Caki2 (cell line): Measurements from ENCODE around the gene MAGEA11. TPM values are rescaled to one million over a fixed set of nuclear protein-coding genes. Genes with fewer than 3 reads are reported as not detected.
"Not testable (repeated sequence)": the region's sequence is repeated elsewhere in the genome, so short reads cannot be mapped to it uniquely, and the experiment has no call there.

Source experiments
- DNase-seq: peaks from one replicate; pipeline ENCODE4 v3.0.0-alpha.2; 2015; ENCODE audit warnings: low read depth
- in situ Hi-C: cut with HindIII; loops from 2 replicates; pipeline ENCODE4 v1.10.0; 2016; ENCODE audit warnings: low sequenced_read_pairs, low pct_unique_long_range_greater_than_20kb, mixed read lengths
- total RNA-seq: library from RNA; depleted of rRNA; stranded (reverse); fragments of >200 nt; shearing (Covaris generic); gene quantifications from 2 replicates; pipeline ENCODE4 v1.2.3, GENCODE V29; 2014; ENCODE audit warnings: low replicate concordance; rRNA removed

MAGEA11 gene
- total RNA-seq, 1 experiment from 2014 or later = not detected

DNA sequence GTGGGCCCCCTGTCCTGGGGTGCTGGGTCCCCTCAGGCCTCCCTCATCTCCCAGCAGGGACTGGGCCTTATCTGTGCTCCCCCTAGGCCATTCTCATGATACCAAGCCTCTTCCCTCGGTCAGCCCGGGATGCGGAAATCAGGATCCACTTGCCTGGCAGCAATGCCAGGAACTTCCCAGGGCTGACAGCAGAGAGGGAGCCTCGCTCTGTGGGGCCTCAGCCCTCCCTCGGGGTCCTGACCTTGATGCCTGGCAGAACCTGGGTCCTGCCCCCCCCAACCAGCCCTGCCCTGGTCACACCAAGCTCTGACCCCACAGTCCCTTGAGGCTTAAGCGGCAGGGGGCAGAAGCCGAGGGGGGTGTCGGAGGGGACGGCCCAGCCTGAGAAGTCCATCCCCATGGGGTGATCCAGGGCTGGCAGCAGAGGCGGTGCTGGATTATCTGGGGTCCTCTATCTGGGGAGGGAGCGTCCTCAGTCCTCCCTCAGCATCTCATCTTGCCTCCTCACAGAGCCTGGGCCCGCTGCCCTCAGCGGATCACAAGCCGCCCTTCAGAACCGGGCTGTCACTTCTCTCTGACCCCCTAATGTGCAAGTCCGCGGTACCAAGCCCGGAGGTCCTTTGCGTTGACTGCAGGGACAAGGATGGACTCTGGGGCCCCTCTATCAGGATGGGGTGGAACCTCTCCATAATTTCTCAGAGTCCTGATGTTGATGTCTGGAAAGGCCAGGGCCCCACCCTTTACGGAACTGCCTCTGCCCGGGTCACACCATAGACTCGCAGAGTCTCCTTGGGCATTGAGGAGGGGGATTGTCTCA, 50.2 kb downstream of the MAGEA11 start:
- in situ Hi-C loops, DNase-seq: not testable (repeated sequence)

DNA sequence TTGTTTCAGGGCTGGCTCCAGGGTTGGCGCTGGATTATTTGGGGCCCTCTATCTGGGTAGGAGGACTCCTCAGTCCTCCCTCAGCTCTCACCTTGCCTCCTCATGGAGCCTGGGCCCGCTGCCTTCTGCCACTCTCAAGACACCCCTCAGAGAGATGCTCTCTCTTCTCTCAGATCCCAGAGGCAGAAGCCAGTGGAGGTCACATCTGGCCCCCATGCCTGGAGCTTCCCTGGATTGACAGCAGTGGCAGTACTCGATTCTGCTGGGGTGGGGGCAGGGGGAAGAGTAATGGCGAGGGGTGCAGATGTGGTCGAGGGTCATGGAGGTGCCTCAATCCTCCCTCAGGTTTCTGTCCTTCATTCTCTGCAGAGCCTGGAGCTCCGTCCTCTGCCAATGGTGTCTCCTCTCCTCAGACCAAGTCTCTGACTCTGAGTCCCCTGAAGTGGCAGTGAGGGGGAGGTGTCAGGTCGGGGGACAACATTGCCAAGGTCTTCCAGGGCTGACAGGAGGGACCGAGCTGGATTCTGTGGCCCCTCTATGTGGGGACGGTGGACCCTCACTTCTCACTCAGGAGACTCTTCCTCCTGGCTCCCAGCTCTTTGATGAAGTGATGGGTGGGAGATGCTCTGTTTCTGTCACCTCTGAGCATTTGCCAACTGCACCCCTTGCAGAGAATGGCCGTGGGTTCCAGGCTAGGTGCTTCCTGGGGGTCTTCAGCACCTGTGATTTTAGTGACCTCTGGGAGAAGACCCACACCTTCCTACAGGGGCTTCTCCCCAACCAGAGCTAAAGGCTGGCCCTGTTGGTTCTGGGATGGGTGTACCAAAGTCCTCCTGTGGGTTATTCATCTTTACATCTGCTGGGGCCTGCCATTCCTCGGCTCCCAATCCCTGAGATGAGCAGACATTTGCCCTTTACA, 51.1 kb downstream of the MAGEA11 start:
- in situ Hi-C loops = no loop called here
- DNase-seq = no peak

Other genes with a start within 250 kb of the MAGEA11 start
- gene IDS, start 206.8 kb upstream of the MAGEA11 start, total RNA-seq = 14.8 and 34.3 TPM in 2 replicates
- gene EOLA1, start 171.0 kb upstream of the MAGEA11 start, total RNA-seq = 23.5 and 30.3 TPM in 2 replicates
- gene HSFX3, start 162.1 kb upstream of the MAGEA11 start, total RNA-seq = not detected in 2 replicates
- gene MAGEA9B, start 124.6 kb upstream of the MAGEA11 start, total RNA-seq = not detected in 2 replicates
- not detected in 2 replicates for gene HSFX2, start 116.7 kb upstream of the MAGEA11 start, total RNA-seq
- gene TMEM185A, start 80.3 kb upstream of the MAGEA11 start, total RNA-seq = 20.0 and 33.8 TPM in 2 replicates
- 0.78 TPM in 1 of 2 replicates, not detected in the other for gene HSFX1, start 62.0 kb downstream of the MAGEA11 start, total RNA-seq
- not detected in 2 replicates for gene MAGEA9, start 69.9 kb downstream of the MAGEA11 start, total RNA-seq
- gene MAGEA8, start 169.1 kb downstream of the MAGEA11 start, total RNA-seq = not detected in 2 replicates
- gene HSFX4, start 217.5 kb downstream of the MAGEA11 start, total RNA-seq = not detected in 2 replicates
- 52.0 and 55.3 TPM in 2 replicates for gene EOLA2, start 226.4 kb downstream of the MAGEA11 start, total RNA-seq